HG02678 (cell line): ENCODE data around the gene AARSD1.
"Not testable (repeated sequence)": the region's sequence is repeated elsewhere in the genome, so short reads cannot be mapped to it uniquely, and the experiment has no call there.

Source experiments
- ATAC-seq: cut with Tn5 transposase; IDR thresholded peaks from one replicate; pipeline ENCODE4 v1.9.1; 2021; ENCODE audit warnings: mild to moderate bottlenecking, moderate library complexity; ENCODE audit not compliant: unreplicated experiment

The AARSD1 gene

DNA sequence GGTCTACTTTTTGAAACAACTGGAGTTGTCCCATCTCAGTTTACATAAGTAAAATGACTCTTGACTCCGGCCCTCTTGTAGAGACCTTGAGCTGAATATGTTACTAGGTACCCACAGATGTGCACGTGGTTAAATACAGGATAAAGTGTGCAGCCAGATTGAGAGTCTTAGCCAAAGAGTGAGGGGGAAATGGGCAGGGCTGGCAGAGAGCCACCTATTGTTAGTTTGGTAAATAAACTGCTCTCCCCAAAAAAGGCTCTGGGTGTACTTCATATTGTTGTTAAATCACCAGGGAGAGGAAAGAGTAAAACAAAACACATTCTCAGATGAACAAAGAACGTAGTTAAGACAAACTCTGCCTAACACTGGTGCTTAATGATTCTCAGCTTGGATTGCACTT, 43.3 kb downstream of the AARSD1 start:
- no peak for ATAC-seq

DNA sequence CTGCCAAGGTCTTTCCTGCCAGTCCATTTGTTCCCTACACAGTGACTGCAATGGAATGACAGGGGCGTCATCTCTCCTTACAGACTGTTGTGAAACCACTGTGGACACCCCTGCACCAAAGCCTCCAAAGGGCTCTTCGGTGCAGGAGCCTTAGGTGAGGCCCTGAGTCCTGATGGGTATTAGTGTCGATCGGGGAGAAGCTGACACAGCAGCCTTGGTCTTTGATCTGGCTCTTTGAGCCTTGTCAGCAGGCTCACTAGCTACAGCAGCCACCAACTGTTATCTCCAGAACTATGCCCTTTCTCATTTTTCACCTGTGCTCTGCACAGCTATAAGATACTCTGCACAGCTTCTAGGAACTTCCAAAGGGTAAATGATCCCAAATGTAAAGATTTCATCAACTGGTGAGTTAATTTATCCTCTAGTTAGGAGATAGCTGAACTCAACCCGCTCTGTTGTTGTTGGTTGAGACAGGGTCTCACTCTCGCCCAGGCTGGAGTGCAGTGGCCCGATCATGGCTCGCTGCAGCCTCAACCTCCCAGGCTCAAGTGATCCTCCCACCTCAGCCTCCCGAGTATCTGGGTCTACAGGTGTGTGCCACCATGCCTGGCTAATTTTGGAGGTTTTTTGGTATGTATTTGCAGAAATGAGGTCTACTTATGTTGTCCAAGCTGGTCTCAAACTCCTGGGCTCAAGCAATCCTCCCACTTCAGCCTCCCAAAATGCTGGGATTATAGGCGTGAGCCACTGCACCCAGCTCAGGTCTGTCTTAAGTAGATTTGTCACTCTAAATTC, 44.0 kb downstream of the AARSD1 start:
- no peak for ATAC-seq

- ATAC-seq: not testable (repeated sequence)
Measured at GRCh38 chr17:42919522-42920077, 44.7 kb downstream of the AARSD1 start.

- ATAC-seq: no peak
Measured at GRCh38 chr17:42918902-42919521, 45.2 kb downstream of the AARSD1 start.

DNA sequence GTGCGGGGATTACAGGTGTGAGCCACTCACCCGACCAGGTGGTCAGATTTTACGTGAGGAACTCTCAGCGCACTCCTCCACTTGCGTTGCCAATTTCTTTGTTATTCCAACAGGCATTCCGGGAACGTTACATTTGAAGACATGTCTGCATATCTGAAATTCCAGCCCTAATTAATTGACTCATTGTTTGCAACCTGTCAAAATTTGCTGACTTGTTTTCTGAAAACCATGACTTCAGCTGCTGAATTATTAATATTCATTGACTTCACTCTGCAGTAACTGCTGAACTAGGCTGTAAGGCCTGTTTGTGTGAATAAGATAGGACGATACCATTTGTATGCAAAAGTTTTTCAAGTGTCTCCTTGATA, 47.0 kb downstream of the AARSD1 start:
- ATAC-seq: no peak

GRCh38 chr17:42916388-42917235, 47.6 kb downstream of the AARSD1 start:
- ATAC-seq: not testable (repeated sequence)

DNA sequence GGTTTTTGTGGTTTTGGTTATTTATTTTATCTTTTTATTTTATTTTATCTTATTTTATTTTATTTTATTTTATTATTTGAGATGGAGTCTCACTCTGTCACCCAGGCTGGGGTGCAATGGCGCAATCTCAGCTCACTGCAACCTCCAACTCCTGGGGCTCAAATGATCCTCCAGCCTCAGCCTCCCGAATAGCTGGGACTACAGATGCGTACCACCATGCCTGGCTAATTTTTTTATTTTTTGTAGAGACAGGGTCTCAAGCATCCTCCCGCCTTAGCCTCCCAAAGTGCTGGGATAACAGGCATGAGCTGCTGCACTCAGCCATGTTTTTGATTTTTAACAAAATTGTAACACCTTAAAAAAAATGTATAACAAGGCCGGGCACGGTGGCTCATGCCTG, 49.0 kb downstream of the AARSD1 start:
- not testable (repeated sequence) for ATAC-seq

DNA sequence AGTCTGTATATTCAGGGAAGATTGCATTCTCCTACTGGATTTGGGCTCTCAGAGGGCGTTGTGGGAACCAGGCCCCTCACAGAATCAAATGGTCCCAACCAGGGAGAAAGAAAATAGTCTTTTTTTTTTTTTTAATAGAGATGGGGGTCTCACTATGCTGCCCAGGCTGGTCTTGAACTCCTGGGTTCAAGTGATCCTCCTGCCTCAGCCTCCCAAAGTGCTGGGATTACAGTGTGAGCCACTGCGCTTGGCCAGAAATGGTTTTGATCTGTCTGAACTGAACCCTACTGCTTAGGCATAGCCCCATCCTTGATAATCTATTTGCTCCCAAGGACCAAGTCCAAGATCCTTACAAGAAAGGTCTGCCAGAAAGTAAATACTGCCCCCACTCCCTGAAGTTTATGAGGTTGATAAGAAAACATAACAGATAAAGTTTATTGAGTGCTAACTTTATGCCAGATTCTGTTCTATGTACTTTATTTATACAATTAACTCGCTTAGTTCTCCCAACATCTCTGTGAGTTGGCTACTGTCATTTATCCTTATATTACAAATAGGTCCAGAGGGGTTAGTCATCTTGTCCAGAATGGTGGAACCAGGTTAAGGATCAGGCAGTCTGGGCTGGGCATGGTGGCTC, 50.2 kb downstream of the AARSD1 start:
- ATAC-seq: no peak

DNA sequence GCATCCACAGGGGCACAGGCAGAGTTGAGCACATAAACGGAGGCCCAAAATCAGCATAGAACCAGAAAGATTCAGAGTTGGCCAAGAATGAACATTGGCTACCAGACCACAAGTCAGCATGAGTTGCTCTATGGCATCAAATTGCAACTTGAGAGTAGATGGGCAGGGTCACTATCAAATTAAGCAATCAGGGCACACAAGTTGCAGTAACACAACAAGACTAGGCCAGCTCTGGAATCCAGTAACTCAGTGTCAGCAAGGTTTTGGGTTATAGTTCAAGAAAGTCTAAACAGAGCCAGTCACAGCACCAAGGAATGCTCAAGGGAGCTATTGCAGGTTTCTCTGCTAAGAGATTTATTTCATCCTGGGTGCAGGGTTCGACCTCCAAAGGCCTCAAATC, 50.7 kb downstream of the AARSD1 start:
- no peak for ATAC-seq

DNA sequence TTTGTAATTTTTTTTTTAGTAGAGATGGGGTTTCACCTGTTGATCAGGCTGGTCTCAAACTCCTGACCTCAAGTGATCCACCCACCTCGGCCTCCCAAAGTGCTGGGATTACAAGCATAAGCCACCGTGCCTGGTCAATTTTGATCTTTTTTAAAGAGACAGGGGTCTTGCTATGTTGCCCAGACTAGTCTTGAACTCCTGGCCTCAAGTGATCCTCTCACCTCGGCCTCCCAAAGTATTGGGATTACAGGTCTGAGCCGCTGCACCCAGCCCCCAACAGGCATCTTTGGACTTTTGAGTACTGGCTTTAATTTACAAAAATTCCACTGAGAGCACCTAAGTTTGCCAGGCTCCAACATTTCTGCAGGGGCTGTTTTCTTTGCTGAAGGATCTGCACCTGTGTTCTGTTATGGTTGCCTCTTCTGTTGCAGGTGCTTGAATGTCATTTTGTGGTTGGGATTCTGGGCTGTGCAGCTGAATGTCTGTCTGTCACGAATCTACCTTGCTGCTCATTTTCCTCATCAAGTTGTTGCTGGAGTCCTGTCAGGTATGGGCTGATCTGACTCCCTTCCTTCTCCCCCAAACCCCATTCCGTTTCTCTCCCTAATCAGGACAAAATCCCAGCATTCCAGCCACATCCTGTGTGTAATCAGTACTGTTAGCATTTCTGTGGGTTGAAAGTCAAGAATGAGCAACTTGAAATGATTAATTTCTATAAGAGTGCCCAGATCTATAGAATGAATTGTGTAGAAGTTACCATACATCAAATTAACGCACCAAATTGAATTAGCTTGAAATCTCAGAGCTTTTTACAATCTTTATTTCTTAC, 55.2 kb downstream of the AARSD1 start:
- no peak for ATAC-seq

GRCh38 chr17:42906772-42907446, 57.3 kb downstream of the AARSD1 start:
- no peak for ATAC-seq

DNA sequence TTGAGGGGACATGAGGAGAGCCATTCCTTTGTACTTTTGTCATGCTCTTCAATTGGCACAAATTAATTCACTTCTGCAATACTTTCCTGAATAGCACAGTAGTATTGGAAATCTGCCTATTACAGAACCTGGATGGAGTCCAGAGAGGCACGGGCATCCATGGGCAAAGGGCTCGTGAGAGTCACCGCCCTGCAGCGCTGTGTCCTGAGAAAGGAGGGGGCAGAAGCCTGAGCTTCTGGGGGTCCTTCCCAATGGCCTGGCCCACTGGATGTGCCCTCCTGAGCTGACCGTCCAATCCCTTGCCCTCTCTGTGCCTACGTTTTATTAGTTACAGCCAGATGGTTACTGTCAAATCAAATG, 60.2 kb downstream of the AARSD1 start:
- no peak for ATAC-seq

DNA sequence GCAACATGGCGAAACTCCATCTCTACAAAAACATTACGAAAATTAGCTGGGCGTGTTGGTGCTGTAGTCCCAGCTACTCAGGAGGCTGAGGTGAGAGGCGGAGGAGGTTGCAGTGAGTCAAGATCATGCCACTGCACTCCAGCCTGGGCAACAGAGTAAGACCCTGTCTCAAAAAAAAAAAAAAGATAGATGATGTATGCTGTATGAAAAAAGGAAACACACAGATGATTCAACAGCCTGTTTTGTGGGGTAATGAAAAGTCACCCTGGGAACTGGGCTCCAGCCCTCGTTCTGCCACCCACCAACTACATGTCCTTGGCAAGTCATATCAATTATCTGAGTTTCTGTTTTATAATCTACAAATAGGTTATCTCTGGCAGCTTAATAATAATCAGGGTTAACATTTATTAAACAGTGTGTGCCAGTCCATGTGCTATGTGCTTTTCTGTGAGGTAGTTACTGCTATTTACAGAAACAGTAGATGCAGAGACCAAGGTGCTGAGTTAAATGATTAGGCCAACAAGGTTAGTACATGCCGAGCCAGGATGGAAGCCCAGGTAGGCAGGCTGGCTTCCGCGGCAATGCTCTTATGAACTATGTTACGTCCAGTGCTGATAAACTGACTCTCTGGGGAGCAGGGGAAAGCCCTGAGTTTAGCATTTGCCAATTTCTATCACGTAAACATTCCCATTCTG, 62.6 kb downstream of the AARSD1 start:
- ATAC-seq: no peak
